Caki2 (cell line): ENCODE measurements around the gene ZNF816. TPM values are rescaled to one million over a fixed set of nuclear protein-coding genes. Genes with fewer than 3 reads are reported as not detected.
"Not testable (repeated sequence)": the region's sequence is repeated elsewhere in the genome, so short reads cannot be mapped to it uniquely, and the experiment has no call there.

Experiments
- DNase-seq: peaks from one replicate; pipeline ENCODE4 v3.0.0-alpha.2; 2015; ENCODE audit warnings: low read depth
- in situ Hi-C: cut with HindIII; loops from 2 replicates; pipeline ENCODE4 v1.10.0; 2016; ENCODE audit warnings: low sequenced_read_pairs, low pct_unique_long_range_greater_than_20kb, mixed read lengths
- total RNA-seq: library from RNA; depleted of rRNA; stranded (reverse); fragments of >200 nt; shearing (Covaris generic); gene quantifications from 2 replicates; pipeline ENCODE4 v1.2.3, GENCODE V29; 2014; ENCODE audit warnings: low replicate concordance; rRNA removed

ZNF816 gene
- total RNA-seq, 1 experiment from 2014 or later, result 15.9 TPM

DNA sequence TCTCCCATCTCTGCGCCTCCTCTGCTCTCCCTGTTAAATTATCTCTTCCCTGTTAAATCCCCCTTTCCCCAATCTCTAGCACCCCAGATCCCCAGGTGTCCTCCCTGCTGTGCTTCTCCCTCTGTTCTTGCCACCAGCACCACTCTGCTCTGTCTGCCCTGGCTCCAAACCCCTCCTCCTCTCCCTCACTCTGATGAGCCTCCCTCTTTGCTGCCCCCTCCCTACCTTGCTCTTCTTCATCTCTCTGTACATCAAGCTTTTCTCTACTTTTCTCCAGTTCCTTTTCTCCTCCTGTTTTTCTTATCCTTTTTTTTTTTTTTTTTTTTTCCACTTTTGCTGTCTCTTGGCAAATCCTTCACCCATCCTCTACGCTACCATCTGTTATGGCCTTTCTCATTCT is 21.2 kb downstream of the ZNF816 start:
- in situ Hi-C loops, result not testable (repeated sequence)

GRCh38 chr19:52940905-52941304 is 21.8 kb downstream of the ZNF816 start:
- in situ Hi-C loops, DNase-seq: not testable (repeated sequence)

More for the DNA sequence above, 21.2 kb downstream of the ZNF816 start:
- DNase-seq, result not testable (repeated sequence)

DNA sequence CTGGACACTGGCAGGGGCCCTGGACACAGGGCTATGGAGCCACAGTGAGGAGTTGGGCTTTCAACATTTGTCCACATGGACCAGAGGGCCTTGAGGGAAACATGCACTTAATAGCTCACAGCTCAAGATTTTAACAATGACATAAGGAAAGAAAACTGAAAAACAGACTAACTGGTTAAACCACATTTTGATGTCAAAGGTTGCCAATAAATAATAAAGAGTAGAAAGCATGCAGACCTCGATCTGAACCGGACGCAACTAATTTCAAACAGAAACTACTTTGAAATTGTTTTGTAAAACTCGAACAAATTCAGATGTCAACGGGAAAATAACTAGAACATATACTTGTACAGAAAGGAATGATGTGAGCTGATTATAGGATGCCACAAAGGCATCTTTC is 23.9 kb downstream of the ZNF816 start:
- in situ Hi-C loops, result no loop called here
- DNase-seq, result no peak

DNA sequence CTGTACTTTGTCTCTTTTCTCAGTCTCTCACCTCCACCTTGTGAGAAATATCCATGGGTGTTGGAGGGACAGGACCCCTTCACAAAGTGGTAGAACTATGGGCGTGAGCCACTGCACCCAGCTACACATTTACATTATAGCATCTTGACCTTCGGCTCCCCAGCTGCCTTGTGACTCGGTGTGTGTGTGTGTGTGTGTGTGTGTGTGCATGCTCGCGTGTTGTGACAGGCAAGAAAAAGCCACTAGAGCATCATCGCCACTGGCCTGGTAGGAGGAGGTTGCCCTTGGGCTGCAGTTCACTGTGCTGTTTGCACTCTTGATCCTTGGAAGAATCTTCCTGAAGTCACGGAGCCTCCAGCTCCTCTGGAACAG is 25.7 kb downstream of the ZNF816 start:
- in situ Hi-C loops, result no loop called here
- no peak for DNase-seq

GRCh38 chr19:52936151-52936953 is 26.3 kb downstream of the ZNF816 start:
- in situ Hi-C loops, result no loop called here
- peak; percentile 62 for DNase-seq

DNA sequence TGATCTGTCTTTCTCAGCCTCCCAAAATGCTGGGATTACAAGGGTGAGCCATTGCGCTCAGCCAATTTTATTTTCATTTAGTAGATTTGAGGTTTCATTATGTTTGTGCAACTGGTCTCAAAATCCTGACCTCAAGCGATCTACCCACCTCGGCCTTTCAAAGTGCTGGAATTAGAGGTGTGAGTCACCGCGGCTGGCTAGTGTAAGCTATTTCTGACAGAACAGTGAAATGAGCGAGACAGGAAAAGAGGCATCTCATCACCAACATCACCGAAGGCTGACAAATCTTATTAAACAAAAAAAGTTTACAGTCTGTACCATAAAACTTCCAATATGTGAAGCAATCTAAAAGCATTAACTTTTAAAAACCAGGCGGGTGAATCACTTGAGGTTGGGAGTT is 27.2 kb downstream of the ZNF816 start:
- peak; percentile 43 for DNase-seq
- in situ Hi-C loops, result no loop called here

GRCh38 chr19:52924641-52925040 is 38.0 kb downstream of the ZNF816 start:
- in situ Hi-C loops, DNase-seq: not testable (repeated sequence)

DNA sequence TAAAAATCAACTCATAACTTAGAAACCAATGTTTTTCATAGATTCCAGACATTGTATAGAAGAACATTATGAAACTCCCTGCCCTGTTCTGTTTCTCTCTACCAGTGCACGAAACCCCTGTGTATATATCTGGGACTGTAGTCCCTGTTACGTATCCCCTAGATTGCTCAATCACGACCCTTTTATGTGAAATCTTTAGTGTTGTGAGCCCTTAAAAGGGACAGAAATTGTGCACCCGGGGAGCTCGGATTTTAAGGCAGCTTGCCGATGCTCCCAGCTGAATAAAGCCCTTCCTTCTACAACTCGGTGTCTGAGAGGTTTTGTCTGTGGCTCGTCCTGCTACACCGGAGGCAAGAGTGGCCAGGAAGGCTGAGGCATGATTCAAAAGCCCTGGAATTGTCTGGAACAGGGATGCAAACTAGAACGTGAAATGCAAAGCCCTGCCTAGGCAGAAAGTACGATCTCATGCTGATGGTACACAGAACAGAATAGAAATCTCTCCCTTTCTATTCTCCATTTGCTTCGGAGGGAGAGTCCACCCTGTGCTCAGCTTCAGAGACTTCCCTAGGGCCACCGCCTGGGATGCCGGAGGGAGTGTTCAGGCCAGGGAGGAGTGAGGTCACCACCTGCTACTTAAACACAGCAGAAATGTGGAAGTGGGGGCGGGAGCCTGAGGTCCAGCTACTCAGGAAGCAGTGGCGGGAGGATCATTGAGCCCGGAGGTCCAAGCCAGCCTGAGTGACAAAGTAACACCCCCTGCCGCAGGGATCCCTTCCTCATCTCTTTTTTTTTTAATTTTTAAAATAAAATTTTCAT is 38.7 kb downstream of the ZNF816 start:
- in situ Hi-C loops, result no loop called here
- DNase-seq, result peak; percentile 17

DNA sequence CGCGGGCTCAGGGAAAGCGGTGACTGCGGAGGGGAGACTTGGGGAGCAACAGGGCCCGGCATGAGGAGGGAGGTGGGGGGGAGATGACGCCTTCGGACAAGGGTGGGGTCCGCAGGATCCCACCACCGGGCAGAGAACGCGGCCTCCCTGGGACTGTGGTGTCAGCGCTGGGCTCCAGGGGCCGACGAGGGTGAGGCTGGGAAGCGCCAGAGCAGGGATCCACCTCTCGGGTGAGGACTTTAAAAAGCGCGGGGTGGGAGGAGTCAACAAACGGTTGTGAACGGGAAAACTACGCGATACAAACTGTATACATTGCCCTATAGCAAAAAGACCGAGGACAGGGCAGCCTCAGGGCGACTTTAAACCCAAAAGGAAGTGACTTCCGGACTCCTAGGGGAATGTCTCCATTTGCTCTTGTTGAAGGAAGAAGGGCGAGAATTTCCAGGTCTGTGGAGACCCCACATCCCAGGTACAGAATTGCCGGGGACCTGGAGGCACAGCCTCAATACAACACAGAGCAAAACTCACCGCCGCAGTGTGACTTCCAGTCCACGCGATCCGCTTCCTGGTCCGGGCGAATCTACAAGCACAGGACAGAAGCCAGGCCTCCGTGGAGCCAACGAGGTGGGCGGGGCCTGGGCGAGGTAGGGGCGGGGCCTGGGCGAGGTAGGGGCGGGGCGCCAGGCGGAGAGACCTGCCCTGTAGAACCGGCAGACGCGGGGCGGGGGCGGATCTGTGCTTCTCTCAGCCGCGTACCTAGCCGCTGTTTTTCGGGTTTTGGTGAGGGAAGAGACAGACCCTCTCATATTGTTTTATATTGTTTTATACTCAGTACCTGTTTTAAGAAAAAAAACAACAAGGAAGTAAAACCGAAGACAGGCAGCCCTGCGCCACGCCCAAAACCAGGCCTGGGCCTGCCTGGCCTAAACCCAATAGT is 39.6 kb downstream of the ZNF816 start, which contains the start of gene ZNF888:
Gene ZNF888 (minus strand): TSS at position 588 of the 937 bp plus-strand sequence. CDS start 5,555 bp downstream, outside the sequence.
- in situ Hi-C loops, result no loop called here
- peak; percentile 84 for DNase-seq

- DNase-seq, result no peak
- in situ Hi-C loops, result no loop called here
Observed at GRCh38 chr19:52917531-52917930, 45.1 kb downstream of the ZNF816 start.

GRCh38 chr19:52910648-52911047 is 52.0 kb downstream of the ZNF816 start:
- DNase-seq, result no peak
- in situ Hi-C loops, result no loop called here

- in situ Hi-C loops, result not testable (repeated sequence)
Observed at GRCh38 chr19:52904052-52904780, 58.5 kb downstream of the ZNF816 start.

GRCh38 chr19:52901842-52902241 is 60.8 kb downstream of the ZNF816 start:
- in situ Hi-C loops, result no loop called here
- peak; percentile 58 for DNase-seq

More at GRCh38 chr19:52904052-52904780, 58.5 kb downstream of the ZNF816 start:
- DNase-seq, result not testable (repeated sequence)

Other genes starting within 250 kb of the ZNF816 start
- gene ZNF611, start 227.8 kb downstream of the ZNF816 start, total RNA-seq, result 8.6 and 29.9 TPM in 2 replicates
- 3.3 and 4.5 TPM in 2 replicates for gene ZNF600, start 176.1 kb downstream of the ZNF816 start, total RNA-seq
- gene ZNF28, start 141.2 kb downstream of the ZNF816 start, total RNA-seq, result 15.8 and 20.7 TPM in 2 replicates
- gene ZNF468, start 105.3 kb downstream of the ZNF816 start, total RNA-seq, result 30.9 and 36.6 TPM in 2 replicates
- 4.3 and 11.8 TPM in 2 replicates for gene ZNF320, start 65.2 kb downstream of the ZNF816 start, total RNA-seq
- gene ZNF888, start 39.5 kb downstream of the ZNF816 start, total RNA-seq, result 2.8 and 4.3 TPM in 2 replicates
- gene ERVV-1, start 51.0 kb upstream of the ZNF816 start, total RNA-seq, result not detected in 2 replicates
- not detected in 2 replicates for gene ERVV-2, start 81.9 kb upstream of the ZNF816 start, total RNA-seq
- 12.3 and 22.3 TPM in 2 replicates for gene ZNF160, start 140.5 kb upstream of the ZNF816 start, total RNA-seq
- not detected in 2 replicates for gene ZNF415, start 170.0 kb upstream of the ZNF816 start, total RNA-seq
- gene ZNF347, start 196.2 kb upstream of the ZNF816 start, total RNA-seq, result 0.54 and 5.2 TPM in 2 replicates
- gene ZNF665, start 230.5 kb upstream of the ZNF816 start, total RNA-seq, result not detected in 2 replicates